Stimulated activated CD4-positive, alpha-beta T cell treated with anti-CD3 and anti-CD28 coated beads, Interleukin-12 subunit alpha, Interleukin-12 subunit beta, amount 100 ng/mL, for 4 hours (primary cell): Measurements from ENCODE around the gene DPH6.
"Not testable (repeated sequence)": the region's sequence is repeated elsewhere in the genome, so short reads cannot be mapped to it uniquely, and the experiment has no call there.

Source experiments
- DNase-seq: peaks from one replicate; pipeline ENCODE4 v3.0.0-alpha.2; 2020

The DPH6 gene

GRCh38 chr15:35481992-35482391 lies 64.0 kb downstream of the DPH6 start:
- DNase-seq = no peak

- DNase-seq = no peak
These were observed 64.9 kb downstream of the DPH6 start for GRCh38 chr15:35481064-35481463.

GRCh38 chr15:35479423-35479822 lies 66.5 kb downstream of the DPH6 start:
- no peak for DNase-seq

- no peak for DNase-seq
These were observed 68.4 kb downstream of the DPH6 start for GRCh38 chr15:35477312-35478262.

GRCh38 chr15:35471024-35471423 lies 74.9 kb downstream of the DPH6 start:
- DNase-seq = no peak

- DNase-seq = no peak
These were observed 75.5 kb downstream of the DPH6 start for GRCh38 chr15:35470441-35470840.

GRCh38 chr15:35466476-35466875 lies 79.5 kb downstream of the DPH6 start:
- no peak for DNase-seq

- DNase-seq = no peak
These were observed 80.2 kb downstream of the DPH6 start for GRCh38 chr15:35465783-35466182.

- no peak for DNase-seq
These were observed 85.3 kb downstream of the DPH6 start for GRCh38 chr15:35460616-35461015.

GRCh38 chr15:35458176-35458856 lies 87.6 kb downstream of the DPH6 start:
- DNase-seq = no peak

GRCh38 chr15:35455201-35455600 lies 90.8 kb downstream of the DPH6 start:
- DNase-seq = no peak

GRCh38 chr15:35450492-35450891 lies 95.5 kb downstream of the DPH6 start:
- DNase-seq = no peak

GRCh38 chr15:35448294-35448693 lies 97.7 kb downstream of the DPH6 start:
- DNase-seq = no peak

- no peak for DNase-seq
These were observed 100.1 kb downstream of the DPH6 start for GRCh38 chr15:35445891-35446290.

- no peak for DNase-seq
These were observed 101.3 kb downstream of the DPH6 start for GRCh38 chr15:35444557-35445204.

- no peak for DNase-seq
These were observed 102.6 kb downstream of the DPH6 start for GRCh38 chr15:35443376-35443775.

- DNase-seq = no peak
These were observed 103.2 kb downstream of the DPH6 start for GRCh38 chr15:35442742-35443141.

- DNase-seq = not testable (repeated sequence)
These were observed 104.7 kb downstream of the DPH6 start for GRCh38 chr15:35441279-35441678.

- DNase-seq = no peak
These were observed 105.7 kb downstream of the DPH6 start for GRCh38 chr15:35440265-35440664.

GRCh38 chr15:35439291-35439690 lies 106.7 kb downstream of the DPH6 start:
- no peak for DNase-seq

- DNase-seq = no peak
These were observed 108.8 kb downstream of the DPH6 start for GRCh38 chr15:35437157-35437556.

GRCh38 chr15:35436422-35436821 lies 109.5 kb downstream of the DPH6 start:
- DNase-seq = no peak

GRCh38 chr15:35431281-35431680 lies 114.7 kb downstream of the DPH6 start:
- no peak for DNase-seq

GRCh38 chr15:35430301-35430700 lies 115.7 kb downstream of the DPH6 start:
- no peak for DNase-seq
